NCI-H526 treated with DMSO at 0.1 percent for 48 hours (cell line): ENCODE results near the gene KRT23.
"Not testable (repeated sequence)": the region's sequence is repeated elsewhere in the genome, so short reads cannot be mapped to it uniquely, and the experiment has no call there.

Experiments used
- DNase-seq: peaks from one replicate; lab custom pipeline; 2025; lab: John Stamatoyannopoulos, UW

KRT23 gene

GRCh38 chr17:40950176-40950575 is 12.7 kb upstream of the KRT23 start:
- no peak for DNase-seq

- DNase-seq: no peak
Observed at GRCh38 chr17:40949418-40949817, 12.0 kb upstream of the KRT23 start.

- no peak for DNase-seq
Observed at GRCh38 chr17:40947929-40948328, 10.5 kb upstream of the KRT23 start.

- no peak for DNase-seq
Observed at GRCh38 chr17:40945414-40945813, 8.0 kb upstream of the KRT23 start.

- DNase-seq: no peak
Observed at GRCh38 chr17:40944531-40944930, 7.1 kb upstream of the KRT23 start.

- DNase-seq: no peak
Observed at GRCh38 chr17:40942553-40942952, 5.1 kb upstream of the KRT23 start.

GRCh38 chr17:40940266-40940665 is 2.8 kb upstream of the KRT23 start:
- no peak for DNase-seq

- no peak for DNase-seq
Observed at GRCh38 chr17:40938981-40939380, 1.5 kb upstream of the KRT23 start.

- DNase-seq: no peak
Observed at GRCh38 chr17:40936976-40937375, 470 bp downstream of the KRT23 start.

GRCh38 chr17:40936437-40936971 is 942 bp downstream of the KRT23 start:
- no peak for DNase-seq

GRCh38 chr17:40935624-40936023 is 1.8 kb downstream of the KRT23 start:
- DNase-seq: no peak

GRCh38 chr17:40932608-40933007 is 4.8 kb downstream of the KRT23 start:
- DNase-seq: no peak

- DNase-seq: no peak
Observed at GRCh38 chr17:40931311-40931710, 6.1 kb downstream of the KRT23 start.

GRCh38 chr17:40926341-40926740 is 11.1 kb downstream of the KRT23 start:
- no peak for DNase-seq

GRCh38 chr17:40922239-40922638 is 15.2 kb downstream of the KRT23 start:
- DNase-seq: no peak

- no peak for DNase-seq
Observed at GRCh38 chr17:40921026-40921425, 16.4 kb downstream of the KRT23 start.

- DNase-seq: not testable (repeated sequence)
Observed at GRCh38 chr17:40917116-40917515, 20.3 kb downstream of the KRT23 start.

- no peak for DNase-seq
Observed at GRCh38 chr17:40916366-40916765, 21.1 kb downstream of the KRT23 start.

GRCh38 chr17:40915721-40916256 is 21.7 kb downstream of the KRT23 start:
- DNase-seq: no peak

GRCh38 chr17:40915199-40915661 is 22.2 kb downstream of the KRT23 start:
- DNase-seq: no peak

GRCh38 chr17:40914075-40914855 is 23.2 kb downstream of the KRT23 start:
- DNase-seq: no peak

GRCh38 chr17:40912486-40913210 is 24.8 kb downstream of the KRT23 start:
- DNase-seq: no peak

GRCh38 chr17:40910441-40910841 is 27.0 kb downstream of the KRT23 start:
- no peak for DNase-seq
